Measurements from ENCODE around the gene MTCL1. TPM values are rescaled to one million over a fixed set of nuclear protein-coding genes. Genes with fewer than 3 reads are reported as not detected.
A peak's percentile ranks its signal among the peaks of the same experiment; 100 is the strongest.

Gene MTCL1
- total RNA-seq, 2 donors from 2014 or later: 15.3 to 27.7 TPM

DNA sequence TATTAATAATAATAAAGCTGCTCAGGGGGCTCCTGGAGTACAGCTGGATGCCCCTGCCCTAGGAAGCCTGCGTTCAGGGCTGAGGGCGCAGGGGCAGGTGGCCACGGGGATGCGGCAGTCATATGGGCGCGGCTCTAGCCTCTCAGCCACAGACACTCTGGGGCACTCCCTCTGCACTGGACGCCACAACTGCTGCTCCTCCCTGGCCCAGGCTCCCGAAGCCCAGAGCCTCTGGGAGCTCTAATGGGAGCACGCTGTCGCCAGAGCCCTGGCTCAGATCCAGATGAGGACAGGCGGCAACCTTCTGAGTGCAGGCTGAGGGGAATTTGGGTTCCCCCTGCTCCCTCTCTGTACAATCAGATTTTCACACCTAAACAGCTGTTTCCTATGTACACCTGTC lies 93.6 kb downstream of the MTCL1 start:
- peaks cover 66% of the 10 kb centered on the region for H3K4me1 ChIP-seq
- WGBS, 2 donors: 53 to 67% methylated on average over 3 to 11 of the region's 11 CpGs
- DNase-seq (peak in 2 of 4 donors; percentile 19 to 36), ATAC-seq (no peak)
- intact Hi-C loops (cut with DNase I): no loop called here
- no peaks in the 10 kb centered on the region for H3K9me3 ChIP-seq
- H3K36me3 ChIP-seq (replicated peaks in 1 of 2; ENCODE audit: insufficient read depth in 1 of 2, low read depth in 2 of 2): no peaks in the 10 kb centered on the region
- H3K4me3 ChIP-seq: no peak overlapping the region
- TF ChIP-seq, protein P1, sequence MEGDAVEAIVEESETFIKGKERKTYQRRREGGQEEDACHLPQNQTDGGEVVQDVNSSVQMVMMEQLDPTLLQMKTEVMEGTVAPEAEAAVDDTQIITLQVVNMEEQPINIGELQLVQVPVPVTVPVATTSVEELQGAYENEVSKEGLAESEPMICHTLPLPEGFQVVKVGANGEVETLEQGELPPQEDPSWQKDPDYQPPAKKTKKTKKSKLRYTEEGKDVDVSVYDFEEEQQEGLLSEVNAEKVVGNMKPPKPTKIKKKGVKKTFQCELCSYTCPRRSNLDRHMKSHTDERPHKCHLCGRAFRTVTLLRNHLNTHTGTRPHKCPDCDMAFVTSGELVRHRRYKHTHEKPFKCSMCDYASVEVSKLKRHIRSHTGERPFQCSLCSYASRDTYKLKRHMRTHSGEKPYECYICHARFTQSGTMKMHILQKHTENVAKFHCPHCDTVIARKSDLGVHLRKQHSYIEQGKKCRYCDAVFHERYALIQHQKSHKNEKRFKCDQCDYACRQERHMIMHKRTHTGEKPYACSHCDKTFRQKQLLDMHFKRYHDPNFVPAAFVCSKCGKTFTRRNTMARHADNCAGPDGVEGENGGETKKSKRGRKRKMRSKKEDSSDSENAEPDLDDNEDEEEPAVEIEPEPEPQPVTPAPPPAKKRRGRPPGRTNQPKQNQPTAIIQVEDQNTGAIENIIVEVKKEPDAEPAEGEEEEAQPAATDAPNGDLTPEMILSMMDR (IDR thresholded peaks at IDR 0.05): no peak
- TF ChIP-seq POLR2A (IDR thresholded peaks at IDR 0.05): no peak
- H3K27me3 ChIP-seq: no peaks in the 10 kb centered on the region
- peak overlapping the region in 1 of 4 donors; percentile 78 for H3K27ac ChIP-seq

DNA sequence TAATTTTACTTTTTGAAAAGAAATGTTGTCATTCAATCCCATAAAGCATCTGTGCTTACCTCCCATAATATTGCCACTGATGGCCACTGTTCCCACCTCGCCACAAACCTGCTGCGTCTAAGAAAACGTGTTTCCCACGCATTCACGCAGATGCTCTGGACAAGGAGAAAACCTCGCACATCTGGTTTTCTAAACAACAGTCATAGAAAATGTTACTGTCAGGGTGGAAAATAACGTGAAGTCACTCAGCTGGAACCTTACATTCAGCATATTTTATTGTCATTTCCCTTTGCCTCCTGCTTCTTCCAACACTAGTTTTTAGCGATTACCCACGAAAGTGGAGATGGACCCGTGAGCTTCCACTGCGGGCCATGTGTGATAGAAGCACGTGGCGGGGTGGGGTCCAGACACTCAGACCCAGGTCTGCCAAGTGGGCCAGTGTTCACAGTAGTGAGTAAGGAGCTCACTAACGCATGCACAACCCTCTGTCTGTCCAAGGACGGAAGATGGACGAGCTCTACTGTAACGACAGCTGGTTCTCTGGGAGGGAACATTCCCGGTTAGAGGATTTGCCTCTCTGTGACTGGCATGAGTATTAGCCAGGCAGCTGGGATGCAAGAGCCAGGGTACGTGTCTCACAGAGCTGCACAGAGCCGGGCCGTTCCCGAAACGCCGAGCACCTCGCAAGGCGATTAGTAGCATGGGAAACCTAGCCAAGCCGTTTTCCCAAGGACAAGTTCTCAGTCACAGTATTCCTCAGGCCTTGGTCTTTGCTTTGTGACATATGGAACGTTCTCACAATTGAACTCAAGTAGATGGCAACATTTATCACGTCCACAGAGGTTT lies 94.5 kb downstream of the MTCL1 start:
- ATAC-seq (peak; percentile 82), DNase-seq (peak; percentile 67 to 87 (median 82))
- peaks cover 58% of the 10 kb centered on the region for H3K4me1 ChIP-seq
- WGBS, 2 donors: 50 to 54% methylated on average over 20 to 29 of the region's 29 CpGs
- H3K9me3 ChIP-seq: no peaks in the 10 kb centered on the region
- no peaks in the 10 kb centered on the region for H3K36me3 ChIP-seq (replicated peaks in 1 of 2; ENCODE audit: insufficient read depth in 1 of 2, low read depth in 2 of 2)
- TF ChIP-seq POLR2A (IDR thresholded peaks at IDR 0.05): peak in 1 of 3 donors; percentile 31
- TF ChIP-seq, protein P1 (IDR thresholded peaks at IDR 0.05): no peak
- intact Hi-C loops (cut with DNase I): no loop called here
- H3K27me3 ChIP-seq: no peaks in the 10 kb centered on the region
- peak overlapping the region; percentile 52 to 78 (median 72) for H3K27ac ChIP-seq
- no peak overlapping the region for H3K4me3 ChIP-seq

DNA sequence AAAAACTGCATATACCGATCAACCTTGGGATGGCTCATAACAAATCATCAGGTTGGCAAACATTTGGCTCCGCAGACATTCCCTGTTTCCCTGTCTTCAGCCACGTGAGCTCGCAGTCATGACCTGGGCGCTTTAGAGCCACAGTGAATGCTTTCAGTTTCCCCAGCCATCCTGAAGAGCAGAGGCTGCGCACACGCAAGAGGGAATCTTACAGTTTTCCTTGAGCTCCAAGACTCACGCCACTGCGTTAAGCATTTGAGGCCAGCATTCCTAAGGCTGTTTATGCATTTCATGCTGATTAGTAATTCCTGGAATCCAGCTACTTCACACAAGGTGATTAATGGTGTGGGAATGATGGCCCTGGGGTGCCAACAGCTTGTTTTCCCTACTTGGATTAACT lies 95.1 kb downstream of the MTCL1 start:
- Histone ChIP-seq H3K27me3 (no peaks in the 10 kb centered on the region), H3K4me1 (peaks cover 61% of the 10 kb centered on the region), H3K27ac (peak overlapping the region; percentile 52 to 78 (median 72)), H3K4me3 (no peak overlapping the region), H3K36me3 (replicated peaks in 1 of 2; ENCODE audit: insufficient read depth in 1 of 2, low read depth in 2 of 2) (no peaks in the 10 kb centered on the region), H3K9me3 (no peaks in the 10 kb centered on the region)
- DNase-seq (peak in 2 of 4 donors; percentile 48 to 58), ATAC-seq (peak; percentile 66)
- WGBS, 2 donors: 11 to 34% methylated on average over 8 to 9 of the region's 9 CpGs
- TF ChIP-seq, protein P1 (IDR thresholded peaks at IDR 0.05): no peak
- no peak for TF ChIP-seq POLR2A (IDR thresholded peaks at IDR 0.05)
- intact Hi-C loops (cut with DNase I): no loop called here

GRCh38 chr18:8800876-8801262 lies 95.5 kb downstream of the MTCL1 start:
- Histone ChIP-seq H3K4me3 (no peak overlapping the region), H3K27ac (peak overlapping the region; percentile 30 to 72 (median 62)), H3K9me3 (no peaks in the 10 kb centered on the region), H3K4me1 (peaks cover 65% of the 10 kb centered on the region), H3K36me3 (replicated peaks in 1 of 2; ENCODE audit: insufficient read depth in 1 of 2, low read depth in 2 of 2) (no peaks in the 10 kb centered on the region), H3K27me3 (no peaks in the 10 kb centered on the region)
- WGBS, 2 donors: 94% methylated on average over 4 of the region's 4 CpGs
- no peak for ATAC-seq
- no peak for DNase-seq
- intact Hi-C loops (cut with DNase I): no loop called here
- TF ChIP-seq, protein P1 (IDR thresholded peaks at IDR 0.05): no peak
- no peak for TF ChIP-seq POLR2A (IDR thresholded peaks at IDR 0.05)
